ENCODE data around the gene RIOK3. TPM values are rescaled to one million over a fixed set of nuclear protein-coding genes. Genes with fewer than 3 reads are reported as not detected.

Gene RIOK3
- total and polyA plus RNA-seq, 12 donors = 33.7 to 74.6 (median 61.8) TPM

GRCh38 chr18:23456835-23457234 is 3.7 kb downstream of the RIOK3 start:
- no peak for ATAC-seq
- intact Hi-C loops (cut with DNase I) = no loop called here
- peaks cover 8 to 89% (median 72%) of the 10 kb centered on the region in 9 donors for H3K4me1 ChIP-seq
- WGBS, 2 donors = 90 to 94% methylated on average over 2 of the region's 2 CpGs
- peaks cover 0 to 13% (median 0%) of the 10 kb centered on the region in 9 donors for H3K36me3 ChIP-seq
- H3K27ac ChIP-seq = no peak overlapping the region
- no peak for TF ChIP-seq CTCF (IDR thresholded peaks at IDR 0.05)
- H3K27me3 ChIP-seq = no peaks in the 10 kb centered on the region
- DNase-seq = no peak
- no peaks in the 10 kb centered on the region for H3K9me3 ChIP-seq
- no peak overlapping the region for H3K4me3 ChIP-seq

- 37 to 53% methylated on average over 3 of the region's 3 CpGs for WGBS, 2 donors
- Histone ChIP-seq H3K4me3 (no peak overlapping the region), H3K4me1 (peaks cover 8 to 89% (median 64%) of the 10 kb centered on the region in 9 donors)
Observed at GRCh38 chr18:23458830-23459529, 5.9 kb downstream of the RIOK3 start.

GRCh38 chr18:23459530-23459921 is 6.4 kb downstream of the RIOK3 start:
- H3K27me3 ChIP-seq = no peaks in the 10 kb centered on the region
- 92 to 95% methylated on average over 7 of the region's 7 CpGs for WGBS, 2 donors
- peaks cover 8 to 83% (median 59%) of the 10 kb centered on the region in 9 donors for H3K4me1 ChIP-seq
- peaks cover 0 to 40% (median 20%) of the 10 kb centered on the region in 9 donors for H3K36me3 ChIP-seq
- no peaks in the 10 kb centered on the region for H3K9me3 ChIP-seq
- peak in 2 of 8 donors; percentile 21 to 24 for ATAC-seq
- no peak for TF ChIP-seq CTCF (IDR thresholded peaks at IDR 0.05)
- peak overlapping the region in 1 of 10 donors; percentile 43 for H3K27ac ChIP-seq
- intact Hi-C loops (cut with DNase I) = no loop called here
- no peak for DNase-seq
- no peak overlapping the region for H3K4me3 ChIP-seq

More at GRCh38 chr18:23458830-23459529, 5.9 kb downstream of the RIOK3 start:
- H3K9me3 ChIP-seq = no peaks in the 10 kb centered on the region
- TF ChIP-seq CTCF (IDR thresholded peaks at IDR 0.05) = no peak
- no peaks in the 10 kb centered on the region for H3K27me3 ChIP-seq
- peaks cover 0 to 34% (median 15%) of the 10 kb centered on the region in 9 donors for H3K36me3 ChIP-seq
- intact Hi-C loops (cut with DNase I) = no loop called here
- ATAC-seq (peak in 5 of 8 donors; percentile 35 to 51 (median 47)), DNase-seq (no peak)
- peak overlapping the region in 3 of 10 donors; percentile 17 to 43 (median 37) for H3K27ac ChIP-seq

- intact Hi-C loops (cut with DNase I) = no loop called here
- peaks cover 0 to 47% (median 29%) of the 10 kb centered on the region in 9 donors for H3K36me3 ChIP-seq
- no peak overlapping the region for H3K27ac ChIP-seq
- peaks cover 8 to 73% (median 54%) of the 10 kb centered on the region in 9 donors for H3K4me1 ChIP-seq
- no peaks in the 10 kb centered on the region for H3K9me3 ChIP-seq
- WGBS, 2 donors = 69 to 78% methylated on average over 2 of the region's 2 CpGs
- TF ChIP-seq CTCF (IDR thresholded peaks at IDR 0.05) = no peak
- H3K27me3 ChIP-seq = no peaks in the 10 kb centered on the region
- ATAC-seq (peak in 2 of 8 donors; percentile 29 to 47), DNase-seq (no peak)
- no peak overlapping the region for H3K4me3 ChIP-seq
Observed at GRCh38 chr18:23460285-23461273, 7.5 kb downstream of the RIOK3 start.
